Activated naive CD4-positive, alpha-beta T cell treated with anti-CD3 and anti-CD28 coated beads for 36 hours (primary cell): ENCODE measurements around the gene DNAJC25. TPM values are rescaled to one million over a fixed set of nuclear protein-coding genes. Genes with fewer than 3 reads are reported as not detected.
"Not testable (repeated sequence)": the region's sequence is repeated elsewhere in the genome, so short reads cannot be mapped to it uniquely, and the experiment has no call there.

ENCODE experiments used
- CTCF ChIA-PET: fragments of 350-600 bp; sonication (Branson Sonifier 250); formaldehyde crosslinking; loops from one replicate; lab custom pipeline; 2021; ENCODE audit warnings: antibody characterized with exemption; lab: Charles Lee
- DNase-seq: peaks from one replicate; pipeline ENCODE4 v3.0.0-alpha.2; 2020
- H3K27ac Mint-ChIP-seq: one replicate; pipeline ENCODE4 v1.8.0; 2021; ENCODE audit warnings: mild to moderate bottlenecking, mixed read lengths
- H3K27me3 Mint-ChIP-seq: one replicate; pipeline ENCODE4 v1.8.0; 2021; ENCODE audit warnings: low read depth, mixed read lengths
- H3K36me3 Mint-ChIP-seq: one replicate; pipeline ENCODE4 v1.8.0; 2021; ENCODE audit warnings: low read depth, mixed read lengths
- H3K4me1 Mint-ChIP-seq: one replicate; pipeline ENCODE4 v1.8.0; 2021; ENCODE audit warnings: low read depth, mixed read lengths
- H3K4me3 Mint-ChIP-seq: one replicate; pipeline ENCODE4 v1.8.0; 2021; ENCODE audit warnings: mild to moderate bottlenecking, moderate library complexity, mixed read lengths
- H3K9me3 Mint-ChIP-seq: one replicate; pipeline ENCODE4 v1.8.0; 2021; ENCODE audit warnings: mixed read lengths
- intact Hi-C: fragments of 100-400 bp; cut with micrococcal nuclease; formaldehyde crosslinking; loops from one replicate; pipeline ENCODE4 v1.15.1; 2023
- total RNA-seq, 2 experiments: library from RNA; stranded (reverse); gene quantifications; one replicate each; pipeline ENCODE4 v1.2.3, GENCODE V29; 2021

Gene DNAJC25
- total RNA-seq, 2 experiments from 2014 or later: 3.4 to 3.9 TPM

- Mint-ChIP-seq H3K36me3 (no peaks in the 10 kb centered on the region), H3K27me3 (peaks cover 21% of the 10 kb centered on the region), H3K9me3 (no peaks in the 10 kb centered on the region), H3K27ac (no peak overlapping the region), H3K4me3 (no peak overlapping the region), H3K4me1 (peaks cover 3% of the 10 kb centered on the region)
- CTCF ChIA-PET: interaction anchor here (0.6 kb wide), 1 partner anchor 10 kb away, joined by 3 read pairs; no protein-coding TSS in a partner anchor
- no peak for DNase-seq
- intact Hi-C loops: no loop called here
These were observed 27.0 kb upstream of the DNAJC25 start for GRCh38 chr9:111604054-111604615.

- Mint-ChIP-seq H3K36me3 (no peaks in the 10 kb centered on the region), H3K27ac (no peak overlapping the region), H3K4me3 (no peak overlapping the region), H3K9me3 (no peaks in the 10 kb centered on the region), H3K27me3 (peaks cover 19% of the 10 kb centered on the region), H3K4me1 (no peaks in the 10 kb centered on the region)
- DNase-seq: no peak
- CTCF ChIA-PET: interaction anchor here (0.7 kb wide), 1 partner anchor 850 kb away, joined by 6 read pairs; no protein-coding TSS in a partner anchor
- intact Hi-C loops: no loop called here
These were observed 26.0 kb upstream of the DNAJC25 start for GRCh38 chr9:111605041-111605559.

GRCh38 chr9:111610149-111610548, 21.0 kb upstream of the DNAJC25 start:
- Mint-ChIP-seq H3K36me3 (no peaks in the 10 kb centered on the region), H3K27me3 (peaks cover 28% of the 10 kb centered on the region), H3K4me3 (no peak overlapping the region), H3K4me1 (no peaks in the 10 kb centered on the region), H3K27ac (no peak overlapping the region), H3K9me3 (no peaks in the 10 kb centered on the region)
- intact Hi-C loops: no loop called here
- CTCF ChIA-PET: interaction anchor here (0.5 to 1.3 kb wide), 5 partner anchors 12 to 519 kb away, joined by 3 to 6 read pairs (median 4); no protein-coding TSS in a partner anchor
- no peak for DNase-seq

- H3K27ac Mint-ChIP-seq: no peak overlapping the region
- no peak overlapping the region for H3K4me3 Mint-ChIP-seq
- no peak for DNase-seq
- H3K9me3 Mint-ChIP-seq: no peaks in the 10 kb centered on the region
- intact Hi-C loops: no loop called here
- CTCF ChIA-PET: interaction anchor here (0.5 to 1.6 kb wide), 3 partner anchors 10 to 476 kb away, joined by 3 to 5 read pairs (median 4); no protein-coding TSS in a partner anchor
- peaks cover 29% of the 10 kb centered on the region for H3K27me3 Mint-ChIP-seq
- no peaks in the 10 kb centered on the region for H3K36me3 Mint-ChIP-seq
- no peaks in the 10 kb centered on the region for H3K4me1 Mint-ChIP-seq
These were observed 20.3 kb upstream of the DNAJC25 start for GRCh38 chr9:111610845-111611244.

GRCh38 chr9:111613436-111614040, 17.6 kb upstream of the DNAJC25 start:
- CTCF ChIA-PET: interaction anchor here (0.8 to 1.0 kb wide), 2 partner anchors 15 to 31 kb away, joined by 3 read pairs; no protein-coding TSS in a partner anchor
- intact Hi-C loops: no loop called here
- no peak for DNase-seq
- Mint-ChIP-seq H3K27me3 (peaks cover 29% of the 10 kb centered on the region), H3K4me3 (no peak overlapping the region), H3K36me3 (no peaks in the 10 kb centered on the region), H3K27ac (no peak overlapping the region), H3K9me3 (no peaks in the 10 kb centered on the region), H3K4me1 (no peaks in the 10 kb centered on the region)

GRCh38 chr9:111615928-111616327, 15.2 kb upstream of the DNAJC25 start:
- Mint-ChIP-seq H3K9me3 (no peaks in the 10 kb centered on the region), H3K4me3 (no peak overlapping the region), H3K27ac (no peak overlapping the region), H3K4me1 (no peaks in the 10 kb centered on the region), H3K36me3 (no peaks in the 10 kb centered on the region), H3K27me3 (peaks cover 15% of the 10 kb centered on the region)
- DNase-seq: no peak
- CTCF ChIA-PET: interaction anchor here (0.7 kb wide), 1 partner anchor 142 kb away, joined by 3 read pairs; no protein-coding TSS in a partner anchor
- intact Hi-C loops: no loop called here

- not testable (repeated sequence) for H3K4me3 Mint-ChIP-seq, H3K9me3 Mint-ChIP-seq
- H3K27me3 Mint-ChIP-seq: peaks cover 20% of the 10 kb centered on the region
These were observed 13.8 kb upstream of the DNAJC25 start for GRCh38 chr9:111617349-111617748.

GRCh38 chr9:111621895-111622480, 9.1 kb upstream of the DNAJC25 start:
- Mint-ChIP-seq H3K36me3 (no peaks in the 10 kb centered on the region), H3K4me3 (no peak overlapping the region), H3K27ac (no peak overlapping the region), H3K4me1 (no peaks in the 10 kb centered on the region), H3K9me3 (no peaks in the 10 kb centered on the region), H3K27me3 (peaks cover 9% of the 10 kb centered on the region)
- peak; percentile 46 for DNase-seq
- intact Hi-C loops: loop anchor here (2.0 kb wide), 1 partner anchor 23 kb away; the partner anchor contains the start of gene PTGR1
- CTCF ChIA-PET: interaction anchor here (0.6 to 2.9 kb wide), 9 partner anchors 9 to 964 kb away, joined by 3 to 20 read pairs (median 5); partner anchors contain the start of genes DNAJC25 and PTGR1

More at GRCh38 chr9:111617349-111617748, 13.8 kb upstream of the DNAJC25 start:
- H3K27ac Mint-ChIP-seq, H3K4me1 Mint-ChIP-seq, DNase-seq, intact Hi-C loops, CTCF ChIA-PET, H3K36me3 Mint-ChIP-seq: not testable (repeated sequence)

- no peak for DNase-seq
- Mint-ChIP-seq H3K27ac (no peak overlapping the region), H3K4me3 (no peak overlapping the region), H3K36me3 (no peaks in the 10 kb centered on the region), H3K27me3 (peaks cover 9% of the 10 kb centered on the region), H3K9me3 (no peaks in the 10 kb centered on the region), H3K4me1 (no peaks in the 10 kb centered on the region)
- intact Hi-C loops: loop anchor here (2.0 kb wide), 1 partner anchor 24 kb away; the partner anchor contains the start of gene PTGR1
- CTCF ChIA-PET: interaction anchor here (2.9 kb wide), 1 partner anchor 24 kb away, joined by 20 read pairs; the partner anchor contains the start of gene PTGR1
These were observed 8.5 kb upstream of the DNAJC25 start for GRCh38 chr9:111622626-111623025.

GRCh38 chr9:111627260-111627963, 3.7 kb upstream of the DNAJC25 start:
- Mint-ChIP-seq H3K36me3 (peaks cover 6% of the 10 kb centered on the region), H3K27ac (no peak overlapping the region), H3K27me3 (peaks cover 3% of the 10 kb centered on the region), H3K9me3 (no peaks in the 10 kb centered on the region), H3K4me3 (no peak overlapping the region), H3K4me1 (peaks cover 5% of the 10 kb centered on the region)
- intact Hi-C loops: no loop called here
- CTCF ChIA-PET: interaction anchor here (0.6 kb wide), 1 partner anchor 17 kb away, joined by 5 read pairs; no protein-coding TSS in a partner anchor
- no peak for DNase-seq

- intact Hi-C loops: no loop called here
- Mint-ChIP-seq H3K9me3 (no peaks in the 10 kb centered on the region), H3K4me1 (peaks cover 15% of the 10 kb centered on the region), H3K4me3 (no peak overlapping the region), H3K36me3 (peaks cover 10% of the 10 kb centered on the region), H3K27ac (no peak overlapping the region), H3K27me3 (no peaks in the 10 kb centered on the region)
- DNase-seq: no peak
- CTCF ChIA-PET: interaction anchor here (0.9 kb wide), 1 partner anchor 30 kb away, joined by 3 read pairs; no protein-coding TSS in a partner anchor
These were observed 2.7 kb upstream of the DNAJC25 start for GRCh38 chr9:111628411-111628810.
